ENCODE measurements around the gene CFAP77. TPM values are rescaled to one million over a fixed set of nuclear protein-coding genes. Genes with fewer than 3 reads are reported as not detected.

CFAP77 gene
- total and polyA plus RNA-seq, 2 of the 8 experiments (the other 6 are each of a cell fraction or from before 2014, with no cell fraction given): 0.63 to 0.97 TPM

DNA sequence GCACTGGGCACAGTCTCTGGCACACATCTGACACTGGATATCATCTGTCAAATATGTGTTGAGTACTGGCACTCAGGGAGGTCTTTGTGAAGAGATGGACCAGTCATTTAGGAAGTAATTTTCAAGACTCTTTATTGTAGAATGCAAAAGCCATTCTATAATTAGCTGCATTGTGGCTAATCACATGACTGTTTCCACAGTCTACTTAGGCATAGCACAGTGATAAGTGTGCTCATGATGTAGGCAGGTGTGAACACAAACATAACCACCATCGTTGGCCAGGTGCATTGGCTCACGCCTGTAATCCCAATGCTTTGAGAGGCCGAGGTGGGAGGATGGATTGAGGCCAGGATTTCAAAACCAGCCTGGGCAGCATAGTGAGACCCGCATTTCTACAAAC lies 62.2 kb downstream of the CFAP77 start (continued):
- TF ChIP-seq CBX5 (IDR thresholded peaks at IDR 0.05; ENCODE audit: low read depth, low read length): no peak
- TF ChIP-seq NRF1 (IDR thresholded peaks at IDR 0.05; ENCODE audit: low read depth, low read length): no peak
- no peak for TF ChIP-seq CHD2 (IDR thresholded peaks at IDR 0.05; ENCODE audit: low read length)
- TF ChIP-seq SIN3A (conservative IDR thresholded peaks at IDR 0.05 in 1 of 2, IDR thresholded peaks at IDR 0.05 in 1 of 2; ENCODE audit: low read depth in 1 of 2, low read length in 2 of 2): no peak
- TF ChIP-seq PHF8 (conservative IDR thresholded peaks at IDR 0.05; ENCODE audit: low read depth, low read length): no peak

Measured in H1 (cell line).